H54 (cell line): ENCODE measurements around the gene GPC6.

Experiments
- DNase-seq: peaks from one replicate; pipeline ENCODE4 v3.0.0; 2011; ENCODE audit warnings: low spot score, mixed read lengths; ENCODE audit not compliant: insufficient read length
- FAIRE-seq: peaks from 3 replicates; lab custom pipeline; 2011; peaks lifted over from hg19 to GRCh38; lab: Jason Lieb, UNC
- POLR2A ChIP-seq: IDR thresholded peaks from 2 replicates; pipeline ENCODE4 v1.6.1; 2011; ENCODE audit warnings: low read depth, mild to moderate bottlenecking, low read length

Gene GPC6

GRCh38 chr13:93364166-93364565, 137.6 kb downstream of the GPC6 start:
- peak; percentile 20 for DNase-seq
- FAIRE-seq: peak; percentile 92
- TF ChIP-seq POLR2A: no peak

- no peak for DNase-seq
- no peak for TF ChIP-seq POLR2A
- FAIRE-seq: no peak
Measured at GRCh38 chr13:93368296-93368695, 141.7 kb downstream of the GPC6 start.

- no peak for TF ChIP-seq POLR2A
- FAIRE-seq: no peak
- no peak for DNase-seq
Measured at GRCh38 chr13:93368718-93369117, 142.1 kb downstream of the GPC6 start.

GRCh38 chr13:93372856-93373255, 146.2 kb downstream of the GPC6 start:
- peak; percentile 45 for FAIRE-seq
- TF ChIP-seq POLR2A: no peak
- DNase-seq: no peak

GRCh38 chr13:93375491-93375890, 148.9 kb downstream of the GPC6 start:
- no peak for TF ChIP-seq POLR2A
- FAIRE-seq (no peak), DNase-seq (no peak)

GRCh38 chr13:93377196-93377595, 150.6 kb downstream of the GPC6 start:
- no peak for TF ChIP-seq POLR2A
- no peak for DNase-seq
- peak; percentile 73 for FAIRE-seq

- no peak for TF ChIP-seq POLR2A
- no peak for FAIRE-seq
- no peak for DNase-seq
Measured at GRCh38 chr13:93378184-93378583, 151.6 kb downstream of the GPC6 start.

GRCh38 chr13:93386116-93386515, 159.5 kb downstream of the GPC6 start:
- FAIRE-seq (peak; percentile 11), DNase-seq (no peak)
- TF ChIP-seq POLR2A: no peak

GRCh38 chr13:93388701-93389100, 162.1 kb downstream of the GPC6 start:
- peak; percentile 89 for FAIRE-seq
- TF ChIP-seq POLR2A: no peak
- peak; percentile 7 for DNase-seq

GRCh38 chr13:93397619-93398018, 171.0 kb downstream of the GPC6 start:
- no peak for TF ChIP-seq POLR2A
- FAIRE-seq: peak; percentile 52
- DNase-seq: no peak

GRCh38 chr13:93398167-93399035, 171.8 kb downstream of the GPC6 start:
- peak; percentile 81 for FAIRE-seq
- no peak for TF ChIP-seq POLR2A
- no peak for DNase-seq

GRCh38 chr13:93399212-93399611, 172.6 kb downstream of the GPC6 start:
- DNase-seq: no peak
- peak; percentile 84 for FAIRE-seq
- TF ChIP-seq POLR2A: no peak

GRCh38 chr13:93406136-93406535, 179.5 kb downstream of the GPC6 start:
- peak; percentile 70 for FAIRE-seq
- no peak for TF ChIP-seq POLR2A

GRCh38 chr13:93407551-93407950, 180.9 kb downstream of the GPC6 start:
- no peak for DNase-seq
- no peak for TF ChIP-seq POLR2A
- FAIRE-seq: peak; percentile 43

More at GRCh38 chr13:93406136-93406535, 179.5 kb downstream of the GPC6 start:
- DNase-seq: no peak

- TF ChIP-seq POLR2A: no peak
- no peak for DNase-seq
- peak; percentile 76 for FAIRE-seq
Measured at GRCh38 chr13:93409001-93409400, 182.4 kb downstream of the GPC6 start.
